GM19239 (cell line): Measurements from ENCODE around the gene AFF3.

Source experiments
- DNase-seq: peaks from one replicate; pipeline ENCODE4 v3.0.0; 2011; ENCODE audit warnings: low spot score; ENCODE audit not compliant: insufficient read length
- FAIRE-seq: peaks from 2 replicates; lab custom pipeline; 2011; peaks lifted over from hg19 to GRCh38; lab: Jason Lieb, UNC

AFF3 gene

DNA sequence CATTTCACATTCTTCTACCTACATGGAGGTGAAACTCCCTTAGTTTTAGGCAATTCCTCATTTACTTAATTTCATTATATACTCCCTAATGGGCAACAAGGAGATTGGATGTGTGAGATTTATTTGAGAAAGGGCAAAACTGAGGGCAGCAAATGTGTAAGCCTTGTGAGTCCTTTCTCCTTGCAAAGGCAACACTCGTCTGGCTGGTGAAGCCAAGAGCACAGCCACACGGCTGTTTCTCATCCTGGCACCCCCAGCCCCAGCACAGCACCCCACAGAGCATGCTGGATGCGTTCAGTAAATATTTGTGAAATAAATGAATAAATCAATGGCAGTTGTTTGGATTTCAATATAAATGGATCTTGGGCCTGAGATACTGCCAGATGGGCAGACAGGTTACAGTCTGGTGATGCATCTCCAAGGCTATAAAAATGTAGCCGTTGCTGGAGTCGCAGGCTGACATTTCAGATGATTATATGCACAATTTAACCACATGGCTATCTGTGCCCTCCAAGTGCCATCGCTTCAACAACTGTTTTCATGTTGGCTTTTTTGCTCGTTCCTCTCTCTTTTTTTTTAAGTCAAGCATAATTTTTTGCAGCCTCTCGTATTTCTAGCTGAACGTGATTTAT, 498.5 kb downstream of the AFF3 start:
- no peak for FAIRE-seq

DNA sequence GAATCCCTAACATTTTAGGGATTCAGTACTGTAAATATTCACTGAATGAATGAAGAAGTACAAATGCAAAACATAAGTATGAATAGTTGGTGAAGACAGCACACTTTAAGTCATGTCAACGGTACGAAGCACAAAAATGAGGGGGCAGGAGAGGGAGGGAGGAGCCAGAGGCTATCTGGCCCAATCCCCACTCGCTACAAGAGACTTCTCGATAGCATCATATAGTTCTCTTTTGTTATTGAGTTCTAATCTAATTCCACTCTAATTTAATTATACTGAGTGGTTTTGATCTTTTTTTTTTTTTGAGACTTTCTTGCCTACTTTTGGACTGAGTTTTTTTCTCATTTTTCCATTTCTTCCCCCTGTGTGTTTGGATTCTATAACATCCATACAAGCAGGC, 500.4 kb downstream of the AFF3 start:
- DNase-seq: no peak
- FAIRE-seq: no peak

More for the DNA sequence above, 498.5 kb downstream of the AFF3 start:
- no peak for DNase-seq

DNA sequence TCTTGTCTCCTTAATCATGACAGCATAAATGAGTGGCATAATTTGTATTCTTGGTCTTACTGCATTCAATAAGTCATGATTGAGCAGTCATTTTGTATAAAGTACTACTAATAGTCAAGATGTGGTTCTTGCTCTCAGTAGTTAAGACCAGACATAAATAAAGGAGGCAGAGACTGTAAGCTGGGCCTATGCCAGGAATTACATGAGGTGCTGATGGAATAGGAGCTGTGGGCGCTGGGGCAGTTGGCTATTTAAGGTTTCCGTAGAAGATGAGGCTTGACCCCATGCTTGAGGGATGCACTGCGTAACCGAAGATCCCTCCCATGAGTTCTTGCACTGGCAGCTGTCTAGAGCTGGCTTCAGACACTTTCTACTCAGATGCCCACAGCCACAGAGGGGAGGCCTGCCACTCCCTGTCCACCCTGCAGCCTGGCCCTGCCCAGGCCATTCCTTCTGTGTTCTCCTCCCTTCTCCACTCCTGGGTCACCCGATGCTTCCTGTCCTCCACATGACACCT, 501.7 kb downstream of the AFF3 start:
- FAIRE-seq (no peak), DNase-seq (no peak)

DNA sequence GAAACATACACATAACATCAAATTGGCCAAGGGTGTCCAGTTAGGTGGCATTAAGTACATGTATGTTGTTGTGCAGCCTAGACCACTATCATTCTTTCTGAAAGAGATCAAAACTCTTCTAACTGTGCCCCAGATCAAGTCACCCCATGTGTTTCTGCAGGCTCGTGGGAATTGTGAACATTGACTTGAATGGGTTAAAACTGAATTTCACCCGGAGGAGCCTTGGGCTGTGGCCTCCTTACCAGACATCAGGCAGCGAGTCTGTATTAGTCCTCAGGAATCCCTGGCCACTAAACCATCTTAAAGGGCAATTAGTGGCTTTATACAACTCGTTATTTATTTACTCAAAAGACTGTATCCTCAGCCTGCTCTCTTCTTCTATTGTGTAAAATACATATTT, 503.6 kb downstream of the AFF3 start:
- DNase-seq (no peak), FAIRE-seq (no peak)

DNA sequence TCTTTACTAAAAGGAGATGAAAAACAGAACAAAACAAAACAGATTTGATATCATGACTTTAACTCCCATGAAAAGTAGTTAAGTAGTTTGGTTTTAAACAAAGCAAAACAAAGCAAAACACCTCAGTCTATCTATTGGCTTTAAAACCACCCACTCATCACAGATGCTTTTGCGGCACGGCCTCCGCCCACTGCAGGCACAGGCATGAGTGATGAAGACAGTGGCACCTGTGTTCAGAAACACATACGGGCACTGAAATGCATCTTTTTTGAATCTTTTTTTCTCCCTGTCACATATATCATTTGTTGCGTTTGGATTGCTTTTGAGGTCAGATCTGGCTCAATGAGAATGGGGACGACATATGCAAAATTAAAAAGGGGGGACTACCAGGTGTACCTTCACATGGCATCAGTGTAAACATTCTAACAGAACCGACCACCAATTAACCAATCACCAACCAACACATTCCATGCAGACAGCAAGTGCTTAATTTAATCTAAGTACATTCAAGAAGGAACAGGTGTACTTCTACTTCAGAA, 505.2 kb downstream of the AFF3 start:
- FAIRE-seq (no peak), DNase-seq (no peak)

DNA sequence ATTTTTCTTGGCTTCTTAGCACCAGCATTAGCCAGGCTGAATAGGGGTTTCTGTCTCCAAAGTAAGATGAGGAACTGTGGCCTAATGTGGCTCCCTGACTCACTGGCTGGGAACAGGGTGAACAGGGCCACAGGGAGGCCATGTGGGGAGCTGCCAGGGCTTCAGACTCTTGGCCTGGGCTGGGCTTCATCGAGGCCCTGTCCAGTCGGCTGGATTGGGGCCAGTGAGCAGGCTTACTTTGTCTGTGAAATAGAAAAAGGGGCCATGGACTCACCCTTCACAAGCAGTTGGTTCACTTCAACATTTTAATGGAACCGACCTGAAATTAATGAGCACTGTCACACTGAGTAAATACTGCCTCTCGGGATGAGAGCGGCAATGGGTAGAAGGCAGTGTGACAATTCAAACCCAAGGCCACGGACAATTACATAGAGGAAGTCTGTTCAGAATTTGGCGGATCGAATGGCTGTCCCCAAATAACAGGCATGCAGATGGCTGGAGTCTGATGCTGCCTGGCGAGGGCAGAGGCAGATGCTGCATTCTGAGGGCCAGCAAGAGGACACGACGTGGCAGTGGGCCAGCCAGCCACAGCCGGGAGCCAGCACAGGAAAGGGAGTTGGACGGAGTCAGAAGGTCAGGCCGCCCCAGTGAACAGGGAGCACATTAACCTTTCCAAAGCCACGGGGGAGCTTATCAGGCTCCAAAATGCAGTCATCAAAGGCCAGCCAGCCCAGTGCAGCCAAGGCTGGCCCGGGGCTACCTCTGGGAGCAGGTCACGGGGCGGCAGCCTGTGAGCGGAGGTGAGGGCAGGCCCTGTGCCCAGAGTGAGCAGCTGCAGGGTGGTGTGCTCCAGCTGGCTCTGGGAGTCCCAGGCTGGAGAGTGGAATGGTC, 506.0 kb downstream of the AFF3 start:
- FAIRE-seq: no peak
- no peak for DNase-seq

DNA sequence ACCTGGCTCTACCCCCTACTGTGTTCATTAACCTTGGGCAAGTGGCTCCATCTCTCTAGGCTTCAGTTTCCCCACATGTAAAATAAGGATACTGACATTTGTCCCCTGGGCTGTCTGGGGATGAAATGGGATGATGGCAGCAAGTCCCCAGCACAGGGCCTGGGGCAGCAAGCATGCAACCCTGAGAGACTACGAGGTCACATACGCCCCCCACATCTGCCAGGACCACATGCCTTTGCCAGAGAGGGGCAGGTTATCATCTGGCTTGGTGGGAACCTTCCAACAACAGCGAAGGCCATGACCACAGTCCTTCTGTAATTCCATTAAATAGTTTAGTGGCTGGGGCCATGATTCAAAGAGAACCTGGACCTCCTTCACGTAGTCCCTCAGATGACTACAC, 506.7 kb downstream of the AFF3 start:
- DNase-seq (no peak), FAIRE-seq (no peak)

DNA sequence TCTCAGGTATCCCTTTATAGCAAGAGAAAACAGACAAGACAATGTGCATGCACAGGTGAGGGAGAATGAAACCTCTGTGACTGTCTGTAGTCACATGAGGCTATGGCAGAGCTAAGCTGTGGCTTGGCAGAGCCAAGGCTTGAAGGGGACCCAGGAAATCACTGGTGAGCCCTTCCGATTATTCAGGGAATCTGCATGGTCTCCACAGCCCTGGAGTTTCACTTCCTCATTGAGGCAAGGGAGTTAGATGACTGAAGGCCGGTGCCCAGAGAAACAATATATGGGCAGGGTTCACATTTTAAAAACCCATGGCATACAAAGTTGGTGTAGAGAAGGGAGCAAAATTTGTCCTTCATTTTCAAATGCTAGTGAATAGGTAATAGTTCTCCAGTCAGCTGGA, 508.2 kb downstream of the AFF3 start:
- no peak for FAIRE-seq

DNA sequence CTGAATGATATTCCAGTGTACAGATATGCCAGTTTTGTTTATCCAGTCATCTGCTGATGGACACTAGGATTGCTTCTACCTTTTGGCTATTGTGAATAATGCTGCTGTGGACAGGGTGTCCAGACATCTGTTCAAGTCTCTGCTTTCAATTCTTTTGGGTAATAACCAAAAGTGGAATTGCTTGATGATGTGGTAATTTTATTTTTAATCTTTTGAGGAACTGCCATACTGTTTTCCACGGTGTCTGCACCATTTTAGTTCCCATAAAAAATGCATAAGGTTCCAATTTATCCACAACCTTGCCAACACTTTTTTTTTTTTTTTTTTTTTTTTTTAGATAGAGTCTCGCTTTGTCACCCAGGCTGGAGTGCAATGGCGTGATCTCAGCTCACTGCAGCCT, 510.7 kb downstream of the AFF3 start:
- no peak for DNase-seq

More for the DNA sequence above, 508.2 kb downstream of the AFF3 start:
- DNase-seq: no peak

DNA sequence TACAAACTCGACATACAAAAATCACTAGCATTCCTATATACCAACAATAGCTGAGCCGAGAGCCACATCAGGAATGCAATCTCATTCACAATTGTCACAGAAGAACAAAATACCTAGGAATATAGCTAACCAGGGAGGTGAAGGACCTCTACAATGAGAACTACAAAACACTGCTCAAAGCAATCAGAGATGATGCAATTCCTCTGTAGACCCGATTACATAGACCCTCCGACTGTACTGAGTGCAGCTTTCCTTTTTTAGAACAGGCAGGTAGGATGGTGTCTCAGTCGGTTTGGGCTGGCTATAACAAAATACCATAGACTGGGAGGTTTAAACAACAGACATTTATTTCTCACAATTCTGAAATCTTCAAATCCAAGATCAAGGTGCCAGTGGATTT, 513.1 kb downstream of the AFF3 start:
- FAIRE-seq (no peak), DNase-seq (no peak)

More for the DNA sequence above, 510.7 kb downstream of the AFF3 start:
- FAIRE-seq: no peak

DNA sequence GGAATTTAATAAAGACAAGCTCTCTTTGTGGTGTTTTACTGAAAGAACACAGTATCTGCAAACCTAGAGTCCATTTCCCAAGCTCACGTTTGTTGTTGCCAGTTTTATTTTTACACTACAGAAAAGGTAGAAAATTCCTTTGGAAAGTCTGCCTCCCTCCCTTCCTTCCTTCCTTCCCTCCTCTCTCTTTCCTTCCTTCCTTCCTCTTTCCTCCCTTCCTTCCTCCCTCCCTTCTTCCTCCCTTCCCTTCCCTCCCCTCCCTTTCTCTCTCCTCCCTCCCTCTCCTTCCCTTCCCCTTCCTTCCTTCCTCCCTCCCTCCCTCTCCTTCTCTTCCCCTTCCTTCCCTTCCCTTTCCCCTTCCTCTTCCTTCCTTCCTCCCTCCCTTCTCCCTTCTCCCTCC, 516.2 kb downstream of the AFF3 start:
- FAIRE-seq (no peak), DNase-seq (no peak)

DNA sequence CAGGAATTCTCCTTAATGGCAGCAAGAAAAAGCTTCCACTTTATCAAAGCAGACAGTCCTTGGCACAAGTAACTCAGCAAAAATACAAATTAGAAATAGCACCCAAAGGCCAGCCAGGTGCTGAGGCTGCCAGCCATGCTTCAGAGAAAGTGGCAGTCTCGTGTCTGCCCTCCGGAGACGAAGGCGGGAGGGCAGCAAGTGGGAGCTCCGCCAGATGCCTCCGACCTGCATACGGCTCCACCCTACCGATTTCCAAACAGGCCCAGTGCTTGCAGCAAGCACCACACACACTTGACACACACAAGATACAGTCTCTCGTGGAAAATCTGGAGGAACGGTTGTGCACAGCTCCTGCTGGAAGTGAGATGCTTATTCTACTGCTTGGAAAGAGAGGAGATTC, 517.7 kb downstream of the AFF3 start:
- DNase-seq: no peak
- no peak for FAIRE-seq

DNA sequence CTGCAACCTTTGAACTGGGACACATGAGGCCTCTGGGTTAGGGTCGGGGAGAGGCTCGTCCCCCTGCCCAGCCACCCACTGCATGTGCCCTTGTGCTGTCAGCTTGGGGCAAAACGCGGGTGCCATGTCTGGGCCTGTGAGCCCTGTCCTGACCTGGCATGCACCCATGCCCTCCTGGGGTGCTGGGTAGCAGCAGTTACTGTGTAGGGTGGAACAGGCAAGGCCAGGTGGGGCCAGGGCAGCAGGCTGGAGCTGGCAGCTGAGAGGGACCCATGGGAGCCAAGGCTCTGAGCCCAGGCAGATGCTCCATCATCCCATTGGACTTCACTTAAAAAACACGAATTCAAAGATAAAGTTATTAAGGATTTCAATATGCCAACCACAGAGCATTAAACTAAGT, 518.8 kb downstream of the AFF3 start:
- FAIRE-seq (no peak), DNase-seq (no peak)

DNA sequence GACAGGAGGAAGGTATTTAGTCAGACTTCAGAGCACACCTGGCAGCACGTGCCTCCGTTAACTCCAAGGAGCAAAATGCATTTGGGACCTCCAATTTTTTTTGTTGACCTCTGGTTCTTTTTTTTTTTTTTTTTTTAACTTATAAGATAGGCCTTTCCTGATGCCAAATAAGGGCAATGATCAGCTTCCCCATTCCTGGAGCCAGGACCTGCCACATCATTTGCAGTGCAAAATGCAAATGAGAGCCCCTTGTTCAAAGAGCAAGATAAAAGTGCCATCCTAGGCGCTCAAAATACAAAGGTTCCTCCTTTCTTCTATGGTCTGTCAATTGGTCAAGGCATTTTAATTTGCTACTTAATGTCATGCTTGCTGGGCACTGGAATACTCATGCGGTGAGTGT, 519.4 kb downstream of the AFF3 start:
- DNase-seq (no peak), FAIRE-seq (no peak)

DNA sequence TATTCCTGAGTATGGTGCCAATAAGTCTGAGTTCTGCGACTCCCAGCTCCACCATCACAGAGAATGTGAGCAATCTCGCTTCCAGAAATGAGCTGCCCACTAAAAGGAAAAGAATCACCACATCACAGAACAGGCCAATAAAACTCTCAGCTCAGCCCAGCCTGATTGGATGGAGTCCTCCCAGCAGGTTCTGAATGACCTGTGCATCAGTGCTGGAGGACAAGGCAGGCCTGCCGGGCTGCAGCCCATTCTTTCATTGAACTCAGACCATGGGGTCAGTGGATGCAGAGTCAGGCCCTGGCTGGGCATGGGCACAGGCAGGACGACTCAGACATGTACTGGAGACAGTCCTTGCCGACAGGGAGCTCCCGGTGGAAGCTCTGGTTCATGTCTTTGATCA, 519.9 kb downstream of the AFF3 start:
- FAIRE-seq (no peak), DNase-seq (no peak)

DNA sequence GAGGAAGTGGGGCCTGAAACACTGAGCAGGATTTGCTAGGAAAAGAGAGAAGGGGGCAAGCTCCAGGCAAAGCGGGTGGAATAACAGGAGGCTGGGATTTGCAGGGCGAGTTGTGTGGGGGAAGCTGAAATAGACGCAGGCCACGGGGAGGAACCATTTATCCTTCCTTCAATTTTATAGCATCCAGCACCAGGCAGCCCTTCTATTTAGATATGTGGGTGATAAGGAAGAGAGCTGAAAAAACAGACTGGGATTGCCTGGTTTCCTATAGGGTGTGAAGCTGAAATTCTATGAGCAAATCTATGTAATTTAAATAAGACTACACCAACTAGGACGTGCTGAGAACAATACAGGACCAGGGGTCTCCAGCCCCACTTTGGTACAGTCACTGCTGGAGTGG, 520.6 kb downstream of the AFF3 start:
- FAIRE-seq: no peak
- DNase-seq: no peak

DNA sequence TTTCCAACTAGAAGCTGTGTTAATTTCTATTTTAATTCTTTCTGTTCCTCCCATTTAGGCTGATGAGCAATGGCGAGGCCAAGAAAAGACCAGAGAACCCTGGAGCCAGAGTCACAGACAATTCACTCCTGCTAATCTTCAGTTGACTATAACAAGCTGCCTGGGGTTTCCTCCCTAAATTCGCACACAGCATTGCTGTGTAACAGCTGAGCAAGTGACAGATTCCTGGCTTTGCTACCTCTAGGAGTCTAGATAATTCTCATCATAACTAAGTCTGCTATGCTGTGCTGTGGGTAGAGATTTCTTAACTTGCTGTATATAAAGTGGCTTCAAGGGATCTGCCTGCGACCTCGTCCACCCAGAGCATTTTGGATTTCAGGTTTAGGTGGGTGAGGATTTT, 521.3 kb downstream of the AFF3 start:
- FAIRE-seq: no peak
- DNase-seq: no peak

DNA sequence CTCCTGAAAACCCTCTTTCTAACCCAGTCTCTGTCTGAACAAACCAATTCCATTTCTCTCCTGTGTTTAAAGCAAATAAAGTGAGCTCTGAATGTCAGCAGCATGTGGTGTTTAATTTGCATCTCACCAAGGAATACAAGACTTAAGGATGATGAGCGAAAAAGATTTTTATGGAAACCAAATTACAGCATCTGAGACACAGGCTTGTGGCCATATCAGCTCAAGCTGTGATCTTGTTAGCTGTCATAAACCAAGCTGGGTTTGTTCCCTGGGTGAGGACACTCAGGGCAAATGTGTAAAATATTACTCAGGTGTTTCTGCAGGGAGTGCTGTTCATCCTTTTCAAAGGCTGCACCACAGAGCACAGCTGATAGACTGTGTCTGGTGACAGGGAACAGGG, 523.2 kb downstream of the AFF3 start:
- no peak for FAIRE-seq

DNA sequence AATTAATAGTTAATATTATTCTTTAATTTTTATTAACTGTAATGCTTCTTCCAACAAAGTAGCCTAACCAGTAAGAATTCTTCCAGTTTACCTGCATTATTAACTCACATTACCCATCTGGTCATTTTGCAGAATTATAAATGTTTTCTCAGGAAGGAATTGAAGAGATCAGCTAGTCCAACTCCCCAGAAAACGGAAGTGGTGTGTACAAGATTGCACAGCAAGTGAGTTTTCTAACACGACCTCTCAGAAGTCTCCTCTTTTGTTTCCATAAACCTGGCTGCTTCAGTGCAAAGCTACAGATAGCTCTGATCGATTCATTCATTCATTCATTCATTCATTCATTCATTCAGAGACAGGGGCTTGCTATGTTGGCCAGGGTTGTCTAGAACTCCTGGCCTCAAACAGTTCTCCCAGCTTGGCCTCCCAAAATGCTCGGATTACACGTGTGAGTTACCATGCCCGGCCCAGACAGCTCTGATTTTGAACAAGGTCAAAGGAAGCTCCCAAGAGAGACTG, 523.8 kb downstream of the AFF3 start:
- DNase-seq (no peak), FAIRE-seq (no peak)

More for the DNA sequence above, 523.2 kb downstream of the AFF3 start:
- DNase-seq: no peak

DNA sequence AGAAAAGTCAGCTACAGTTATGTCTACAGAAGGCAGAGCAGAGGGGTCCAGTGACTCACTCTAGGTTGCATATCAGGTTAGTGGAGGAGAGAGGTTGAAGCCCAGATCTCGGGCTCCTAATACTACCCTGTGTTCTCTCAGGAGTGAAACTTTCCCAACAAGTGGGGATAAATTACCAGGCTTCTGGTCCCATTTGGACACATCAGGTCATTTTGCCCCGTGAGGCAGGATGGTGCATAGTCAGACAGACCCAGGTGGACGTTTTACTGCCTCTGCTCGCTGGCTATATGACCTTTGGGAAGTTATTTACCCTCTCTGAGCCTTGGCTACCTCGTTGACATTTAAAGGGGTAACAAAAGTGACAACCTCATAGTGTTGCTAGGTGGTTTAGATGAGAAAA, 524.6 kb downstream of the AFF3 start:
- FAIRE-seq (no peak), DNase-seq (no peak)

DNA sequence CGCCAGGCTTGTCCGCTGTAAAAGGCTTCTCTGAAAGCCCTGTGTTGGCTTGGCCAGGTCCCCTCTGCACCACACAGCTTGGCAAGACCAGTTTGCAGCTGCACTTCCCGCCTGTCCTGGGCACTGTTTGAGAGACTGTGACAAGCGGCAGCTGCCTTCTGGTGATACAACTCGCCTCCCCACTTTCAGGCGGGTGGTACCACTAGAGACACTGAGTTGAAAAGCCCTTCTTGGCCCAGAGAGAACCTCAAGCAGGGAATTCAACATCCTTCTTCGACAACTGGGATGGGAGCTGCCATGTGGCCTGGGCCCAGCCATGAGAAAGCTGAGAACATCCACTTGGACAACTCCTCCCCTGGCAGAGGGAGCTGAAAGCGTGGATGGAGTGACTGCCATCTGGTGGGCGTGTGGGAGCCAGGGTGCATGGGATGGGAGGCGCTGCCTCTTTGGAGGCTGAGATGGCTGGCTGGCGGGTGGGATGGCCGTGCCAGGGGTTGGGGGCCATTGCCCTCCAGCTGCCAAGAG, 527.1 kb downstream of the AFF3 start:
- FAIRE-seq (no peak), DNase-seq (no peak)
